ENCODE measurements around the gene SQSTM1.

Gene SQSTM1

GRCh38 chr5:179815491-179816249 lies 5.0 kb upstream of the SQSTM1 start:
- TF ChIP-seq CTCF (IDR thresholded peaks at IDR 0.05; ENCODE audit: extremely low read depth, insufficient read depth, missing control alignments): no peak
- in situ Hi-C loops (cut with MboI; ENCODE audit: low pct_unique_long_range_greater_than_20kb, low sequenced_read_pairs, unreplicated experiment): no loop called here
- DNase-seq (ENCODE audit: low spot score): no peak

- in situ Hi-C loops (cut with MboI; ENCODE audit: low pct_unique_long_range_greater_than_20kb, low sequenced_read_pairs, unreplicated experiment): no loop called here
These were observed 4.3 kb upstream of the SQSTM1 start for GRCh38 chr5:179816401-179816795.

GRCh38 chr5:179816796-179817469 lies 3.8 kb upstream of the SQSTM1 start:
- in situ Hi-C loops (cut with MboI; ENCODE audit: low pct_unique_long_range_greater_than_20kb, low sequenced_read_pairs, unreplicated experiment): no loop called here
- DNase-seq (ENCODE audit: low spot score): peak; percentile 43
- TF ChIP-seq CTCF (IDR thresholded peaks at IDR 0.05; ENCODE audit: extremely low read depth, insufficient read depth, missing control alignments): peak; percentile 28

More at GRCh38 chr5:179816401-179816795, 4.3 kb upstream of the SQSTM1 start:
- TF ChIP-seq CTCF (IDR thresholded peaks at IDR 0.05; ENCODE audit: extremely low read depth, insufficient read depth, missing control alignments): no peak
- no peak for DNase-seq (ENCODE audit: low spot score)

- no peak for TF ChIP-seq CTCF (IDR thresholded peaks at IDR 0.05; ENCODE audit: extremely low read depth, insufficient read depth, missing control alignments)
- in situ Hi-C loops (cut with MboI; ENCODE audit: low pct_unique_long_range_greater_than_20kb, low sequenced_read_pairs, unreplicated experiment): no loop called here
- DNase-seq (ENCODE audit: low spot score): no peak
These were observed 3.2 kb upstream of the SQSTM1 start for GRCh38 chr5:179817470-179817840.

- no peak for DNase-seq (ENCODE audit: low spot score)
- in situ Hi-C loops (cut with MboI; ENCODE audit: low pct_unique_long_range_greater_than_20kb, low sequenced_read_pairs, unreplicated experiment): no loop called here
These were observed 2.6 kb upstream of the SQSTM1 start for GRCh38 chr5:179817890-179818745.

More at GRCh38 chr5:179817890-179818745, 2.6 kb upstream of the SQSTM1 start:
- TF ChIP-seq CTCF (IDR thresholded peaks at IDR 0.05; ENCODE audit: extremely low read depth, insufficient read depth, missing control alignments): no peak

Measured in GM13977 (cell line).